Astrocyte (in vitro differentiated cells and primary cell): Measurements from ENCODE around the gene PTPN9. TPM values are rescaled to one million over a fixed set of nuclear protein-coding genes. Genes with fewer than 3 reads are reported as not detected.

ENCODE experiments used
- DNase-seq: peaks from one replicate; pipeline ENCODE4 v3.0.0-alpha.2; 2010; ENCODE audit warnings: low read depth
- FAIRE-seq: peaks from 2 replicates; lab custom pipeline; 2011; peaks lifted over from hg19 to GRCh38; lab: Jason Lieb, UNC
- H2AFZ ChIP-seq: 2 replicates; pipeline ENCODE4 v1.6.0; 2012; ENCODE audit warnings: low read depth, low read length, inconsistent platforms
- H3K27ac ChIP-seq: 2 replicates; pipeline ENCODE4 v1.5.1; 2011; ENCODE audit warnings: low read depth, low read length, inconsistent platforms
- H3K27me3 ChIP-seq: 2 replicates; pipeline ENCODE4 v1.6.0; 2011; ENCODE audit warnings: low read length, inconsistent platforms; ENCODE audit not compliant: insufficient read depth
- H3K36me3 ChIP-seq: 2 replicates; pipeline ENCODE4 v1.5.1; 2011; ENCODE audit warnings: low read length, inconsistent platforms; ENCODE audit not compliant: insufficient read depth
- H3K4me1 ChIP-seq: 2 replicates; pipeline ENCODE4 v1.5.1; 2011; ENCODE audit warnings: low read length, inconsistent platforms; ENCODE audit not compliant: insufficient read depth
- H3K4me2 ChIP-seq: 2 replicates; pipeline ENCODE4 v1.6.0; 2012; ENCODE audit warnings: low read length, inconsistent platforms
- H3K4me3 ChIP-seq: 2 replicates; pipeline ENCODE4 v1.5.1; 2011; ENCODE audit warnings: low read depth, mild to moderate bottlenecking, low read length, inconsistent platforms; ENCODE audit not compliant: insufficient read depth
- H3K79me2 ChIP-seq: 2 replicates; pipeline ENCODE4 v1.6.0; 2012; ENCODE audit warnings: mild to moderate bottlenecking, low read length, inconsistent platforms; ENCODE audit not compliant: insufficient read depth
- H3K9ac ChIP-seq: 2 replicates; pipeline ENCODE4 v1.6.0; 2012; ENCODE audit warnings: mild to moderate bottlenecking, low read length, inconsistent platforms
- H3K9me3 ChIP-seq: 2 replicates; pipeline ENCODE4 v1.5.1; 2012; ENCODE audit warnings: low read depth, mild to moderate bottlenecking, low read length, inconsistent platforms; ENCODE audit not compliant: insufficient read depth
- H4K20me1 ChIP-seq: 2 replicates; pipeline ENCODE4 v1.6.0; 2012; ENCODE audit warnings: low read length, inconsistent platforms; ENCODE audit not compliant: insufficient read depth
- H3K27ac Mint-ChIP-seq: one replicate; pipeline ENCODE4 v1.8.0; 2021; ENCODE audit warnings: mild to moderate bottlenecking, mixed read lengths; ENCODE audit not compliant: unreplicated experiment
- H3K27me3 Mint-ChIP-seq: one replicate; pipeline ENCODE4 v1.8.0; 2021; ENCODE audit warnings: low read depth, mixed read lengths; ENCODE audit not compliant: unreplicated experiment
- H3K36me3 Mint-ChIP-seq: one replicate; pipeline ENCODE4 v1.8.0; 2021; ENCODE audit warnings: low read depth, mixed read lengths; ENCODE audit not compliant: unreplicated experiment
- H3K4me1 Mint-ChIP-seq: one replicate; pipeline ENCODE4 v1.8.0; 2021; ENCODE audit warnings: low read depth, mixed read lengths; ENCODE audit not compliant: unreplicated experiment
- H3K4me3 Mint-ChIP-seq: one replicate; pipeline ENCODE4 v1.8.0; 2021; ENCODE audit warnings: mild to moderate bottlenecking, moderate library complexity, mixed read lengths; ENCODE audit not compliant: unreplicated experiment
- H3K9me3 Mint-ChIP-seq: one replicate; pipeline ENCODE4 v1.8.0; 2021; ENCODE audit warnings: mild to moderate bottlenecking, mixed read lengths; ENCODE audit not compliant: unreplicated experiment
- EZH2 ChIP-seq: IDR thresholded peaks from 2 replicates; pipeline ENCODE4 v1.6.1; 2012; ENCODE audit warnings: mild to moderate bottlenecking, low read length, inconsistent platforms; ENCODE audit not compliant: insufficient read depth
- total RNA-seq: library from RNA; stranded (reverse); gene quantifications from 2 replicates; pipeline ENCODE4 v1.2.1, GENCODE V29; 2021
- TF ChIP-seq, protein P1 (sequence below): IDR thresholded peaks from 2 replicates; pipeline ENCODE4 v1.5.1; 2011; ENCODE audit warnings: low read depth, mild to moderate bottlenecking, inconsistent platforms, low read length, moderate library complexity; ENCODE audit not compliant: insufficient read depth

Gene PTPN9
- total RNA-seq, 1 donor from 2014 or later = 34.7 TPM

- H3K4me2 ChIP-seq = peak overlapping the region; percentile 91
- peak overlapping the region; percentile 91 for H3K27ac ChIP-seq
- peaks cover 8% of the 10 kb centered on the region for H3K4me1 Mint-ChIP-seq
- H3K9me3 Mint-ChIP-seq = no peaks in the 10 kb centered on the region
- DNase-seq (no peak), FAIRE-seq (no peak)
- H3K27me3 ChIP-seq = no peaks in the 10 kb centered on the region
- no peaks in the 10 kb centered on the region for H3K27me3 Mint-ChIP-seq
- H3K9ac ChIP-seq = peak overlapping the region; percentile 94
- peaks cover 9% of the 10 kb centered on the region for H4K20me1 ChIP-seq
- peak overlapping the region; percentile 75 for H3K27ac Mint-ChIP-seq
- H3K4me1 ChIP-seq = peaks cover 30% of the 10 kb centered on the region
- peak overlapping the region; percentile 77 for H3K4me3 ChIP-seq
- H3K4me3 Mint-ChIP-seq = peak overlapping the region; percentile 87
- peaks cover 15% of the 10 kb centered on the region for H3K79me2 ChIP-seq
- H3K36me3 ChIP-seq = no peaks in the 10 kb centered on the region
- no peak overlapping the region for H2AFZ ChIP-seq
- H3K9me3 ChIP-seq = no peaks in the 10 kb centered on the region
- H3K36me3 Mint-ChIP-seq = no peaks in the 10 kb centered on the region
- TF ChIP-seq EZH2 = no peak
- TF ChIP-seq, protein P1, sequence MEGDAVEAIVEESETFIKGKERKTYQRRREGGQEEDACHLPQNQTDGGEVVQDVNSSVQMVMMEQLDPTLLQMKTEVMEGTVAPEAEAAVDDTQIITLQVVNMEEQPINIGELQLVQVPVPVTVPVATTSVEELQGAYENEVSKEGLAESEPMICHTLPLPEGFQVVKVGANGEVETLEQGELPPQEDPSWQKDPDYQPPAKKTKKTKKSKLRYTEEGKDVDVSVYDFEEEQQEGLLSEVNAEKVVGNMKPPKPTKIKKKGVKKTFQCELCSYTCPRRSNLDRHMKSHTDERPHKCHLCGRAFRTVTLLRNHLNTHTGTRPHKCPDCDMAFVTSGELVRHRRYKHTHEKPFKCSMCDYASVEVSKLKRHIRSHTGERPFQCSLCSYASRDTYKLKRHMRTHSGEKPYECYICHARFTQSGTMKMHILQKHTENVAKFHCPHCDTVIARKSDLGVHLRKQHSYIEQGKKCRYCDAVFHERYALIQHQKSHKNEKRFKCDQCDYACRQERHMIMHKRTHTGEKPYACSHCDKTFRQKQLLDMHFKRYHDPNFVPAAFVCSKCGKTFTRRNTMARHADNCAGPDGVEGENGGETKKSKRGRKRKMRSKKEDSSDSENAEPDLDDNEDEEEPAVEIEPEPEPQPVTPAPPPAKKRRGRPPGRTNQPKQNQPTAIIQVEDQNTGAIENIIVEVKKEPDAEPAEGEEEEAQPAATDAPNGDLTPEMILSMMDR = no peak
These were observed 124.4 kb downstream of the PTPN9 start for GRCh38 chr15:75454471-75455378.

DNA sequence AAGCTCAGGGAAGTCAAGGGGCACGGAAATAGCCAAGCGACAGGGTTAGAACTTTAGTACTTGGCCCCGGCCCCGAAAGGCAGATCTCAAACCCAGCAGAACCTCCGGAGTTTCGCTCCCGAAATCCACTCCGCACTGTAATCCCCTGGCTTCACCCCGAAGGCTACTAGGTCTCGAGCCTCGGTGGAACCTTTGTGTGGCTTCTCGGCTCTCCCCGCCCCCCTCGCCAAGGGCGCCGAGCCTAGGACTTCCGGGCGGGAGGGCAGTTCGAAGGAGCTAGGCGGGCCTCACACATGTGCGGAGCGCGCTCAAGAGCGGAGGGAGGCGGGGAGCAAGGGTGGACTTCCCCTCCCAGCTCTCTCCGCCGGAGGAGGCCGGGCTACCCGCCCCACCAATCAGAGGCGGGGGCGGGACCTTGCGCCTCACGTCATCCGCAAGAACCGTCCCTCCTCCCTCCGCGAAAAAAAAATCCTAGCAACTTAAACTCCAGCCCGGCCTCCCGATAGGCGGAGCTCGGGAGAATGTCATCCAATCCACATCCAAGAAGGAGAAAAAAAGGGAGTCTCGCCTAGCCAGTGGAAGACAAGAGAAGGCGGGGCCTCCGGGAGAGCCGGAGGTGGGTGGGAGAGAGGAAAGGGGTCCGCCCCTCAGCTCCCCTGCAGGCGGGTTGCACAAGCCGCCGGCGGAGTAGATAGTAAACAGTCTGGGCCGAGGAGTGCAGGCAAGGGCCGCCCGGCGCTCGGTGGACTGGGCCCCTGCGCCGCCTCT, 125.2 kb downstream of the PTPN9 start:
- H3K79me2 ChIP-seq = peaks cover 24% of the 10 kb centered on the region
- H3K4me2 ChIP-seq = peak overlapping the region; percentile 91
- Mint-ChIP-seq H3K4me3 (peak overlapping the region; percentile 90), H3K9me3 (no peaks in the 10 kb centered on the region), H3K27me3 (no peaks in the 10 kb centered on the region), H3K36me3 (no peaks in the 10 kb centered on the region), H3K27ac (peak overlapping the region; percentile 98), H3K4me1 (peaks cover 11% of the 10 kb centered on the region)
- H3K9me3 ChIP-seq = no peaks in the 10 kb centered on the region
- peaks cover 33% of the 10 kb centered on the region for H3K4me1 ChIP-seq
- no peaks in the 10 kb centered on the region for H3K36me3 ChIP-seq
- H3K9ac ChIP-seq = peak overlapping the region; percentile 94
- FAIRE-seq (peak; percentile 13), DNase-seq (peak; percentile 99)
- H3K4me3 ChIP-seq = peak overlapping the region; percentile 77
- H3K27me3 ChIP-seq = no peaks in the 10 kb centered on the region
- no peak for TF ChIP-seq EZH2
- TF ChIP-seq, protein P1 = no peak
- peak overlapping the region; percentile 91 for H3K27ac ChIP-seq
- peak overlapping the region; percentile 36 for H2AFZ ChIP-seq
- peaks cover 17% of the 10 kb centered on the region for H4K20me1 ChIP-seq
